ENCODE results near the gene DLGAP1. TPM values are rescaled to one million over a fixed set of nuclear protein-coding genes. Genes with fewer than 3 reads are reported as not detected.

The DLGAP1 gene
- total RNA-seq, 1 donor from 2014 or later, result 3.7 TPM

- H3K36me3 Mint-ChIP-seq, result no peaks in the 10 kb centered on the region
- no peak for DNase-seq (ENCODE audit: extremely low spot score, unreplicated experiment)
- H3K4me3 Mint-ChIP-seq, result no peak overlapping the region
- no peaks in the 10 kb centered on the region for H3K27me3 Mint-ChIP-seq
- no peak for TF ChIP-seq CTCF (conservative IDR thresholded peaks at IDR 0.05)
- H3K4me1 Mint-ChIP-seq (ENCODE audit: unreplicated experiment), result no peaks in the 10 kb centered on the region
- peaks cover 5% of the 10 kb centered on the region for H3K9me3 Mint-ChIP-seq
- no peak overlapping the region for H3K27ac Mint-ChIP-seq
Observed at GRCh38 chr18:4093676-4094075, 361.4 kb downstream of the DLGAP1 start.

GRCh38 chr18:4084382-4084900 lies 370.7 kb downstream of the DLGAP1 start:
- DNase-seq (ENCODE audit: extremely low spot score, unreplicated experiment), result no peak
- TF ChIP-seq CTCF (conservative IDR thresholded peaks at IDR 0.05), result no peak
- Mint-ChIP-seq H3K4me3 (no peak overlapping the region), H3K27ac (no peak overlapping the region), H3K9me3 (peaks cover 5% of the 10 kb centered on the region), H3K36me3 (no peaks in the 10 kb centered on the region), H3K4me1 (ENCODE audit: unreplicated experiment) (no peaks in the 10 kb centered on the region), H3K27me3 (no peaks in the 10 kb centered on the region)

GRCh38 chr18:4078246-4078645 lies 376.9 kb downstream of the DLGAP1 start:
- Mint-ChIP-seq H3K27me3 (no peaks in the 10 kb centered on the region), H3K27ac (no peak overlapping the region), H3K4me1 (ENCODE audit: unreplicated experiment) (no peaks in the 10 kb centered on the region), H3K36me3 (no peaks in the 10 kb centered on the region), H3K4me3 (no peak overlapping the region), H3K9me3 (no peaks in the 10 kb centered on the region)
- no peak for TF ChIP-seq CTCF (conservative IDR thresholded peaks at IDR 0.05)
- DNase-seq (ENCODE audit: extremely low spot score, unreplicated experiment), result no peak

GRCh38 chr18:4077721-4078120 lies 377.4 kb downstream of the DLGAP1 start:
- no peak overlapping the region for H3K4me3 Mint-ChIP-seq
- no peak for DNase-seq (ENCODE audit: extremely low spot score, unreplicated experiment)
- H3K36me3 Mint-ChIP-seq, result no peaks in the 10 kb centered on the region
- no peaks in the 10 kb centered on the region for H3K4me1 Mint-ChIP-seq (ENCODE audit: unreplicated experiment)
- TF ChIP-seq CTCF (conservative IDR thresholded peaks at IDR 0.05), result no peak
- no peaks in the 10 kb centered on the region for H3K27me3 Mint-ChIP-seq
- H3K9me3 Mint-ChIP-seq, result no peaks in the 10 kb centered on the region
- no peak overlapping the region for H3K27ac Mint-ChIP-seq

GRCh38 chr18:4077204-4077603 lies 377.9 kb downstream of the DLGAP1 start:
- H3K4me1 Mint-ChIP-seq (ENCODE audit: unreplicated experiment), result no peaks in the 10 kb centered on the region
- H3K9me3 Mint-ChIP-seq, result no peaks in the 10 kb centered on the region
- no peak for TF ChIP-seq CTCF (conservative IDR thresholded peaks at IDR 0.05)
- no peak overlapping the region for H3K27ac Mint-ChIP-seq
- H3K4me3 Mint-ChIP-seq, result no peak overlapping the region
- DNase-seq (ENCODE audit: extremely low spot score, unreplicated experiment), result no peak
- no peaks in the 10 kb centered on the region for H3K27me3 Mint-ChIP-seq
- H3K36me3 Mint-ChIP-seq, result no peaks in the 10 kb centered on the region

GRCh38 chr18:4074647-4075046 lies 380.5 kb downstream of the DLGAP1 start:
- H3K4me1 Mint-ChIP-seq (ENCODE audit: unreplicated experiment), result no peaks in the 10 kb centered on the region
- H3K27me3 Mint-ChIP-seq, result no peaks in the 10 kb centered on the region
- no peak for TF ChIP-seq CTCF (conservative IDR thresholded peaks at IDR 0.05)
- no peak overlapping the region for H3K4me3 Mint-ChIP-seq
- no peaks in the 10 kb centered on the region for H3K9me3 Mint-ChIP-seq
- H3K36me3 Mint-ChIP-seq, result no peaks in the 10 kb centered on the region
- H3K27ac Mint-ChIP-seq, result no peak overlapping the region
- DNase-seq (ENCODE audit: extremely low spot score, unreplicated experiment), result no peak

Data from type B pancreatic cell (in vitro differentiated cells).